K562 (cell line): ENCODE measurements around the gene DCLK2. TPM values are rescaled to one million over a fixed set of nuclear protein-coding genes. Genes with fewer than 3 reads are reported as not detected.

Source experiments
- ATAC-seq: fragments of 200-7000 bp; cut with Tn5 transposase; 3 replicates; pipeline ENCODE4 v1.9.1; 2020; ENCODE audit warnings: moderate library complexity
- BruUV-seq: library from RNA; stranded (reverse); fragments of 400-500 nt; replicated peaks from 2 replicates; lab custom pipeline; 2021; lab: Mats Ljungman, UMichigan
- CTCF ChIA-PET: fragments of 300-600 bp; formaldehyde crosslinking; extraction: SDS; loops from one replicate; lab custom pipeline; 2021; ENCODE audit warnings: low intra/inter-chr PET ratio; lab: Yijun Ruan, JAX
- POLR2A ChIA-PET: fragments of 300-600, 350-650 bp; sonication (Branson Sonifier 250); formaldehyde crosslinking; extraction: SDS; loops from one replicate; lab custom pipeline; 2021; ENCODE audit warnings: antibody characterized with exemption, inconsistent platforms; lab: Yijun Ruan, JAX
- DNase-seq, 4 experiments: peaks; one replicate each; pipeline versions ENCODE4 v3.0.0 to v3.0.0-alpha.2; 2011 to 2018; ENCODE audit warnings: low spot score in 3 of 4, mixed read lengths in 3 of 4; ENCODE audit errors: extremely low read depth in 1 of 4
- FAIRE-seq: peaks from 2 replicates; lab custom pipeline; 2011; peaks lifted over from hg19 to GRCh38; lab: Jason Lieb, UNC
- H2AFZ ChIP-seq: 2 replicates; pipeline ENCODE4 v1.6.0; 2011; ENCODE audit warnings: low read depth, low read length, control low read depth, inconsistent platforms
- H3K27ac ChIP-seq: fragments of 200-600 bp; 3 replicates; pipeline ENCODE4 v1.8.0; 2011; ENCODE audit warnings: low read depth, mild to moderate bottlenecking, control low read depth, inconsistent platforms, low read length, moderate library complexity, mixed read lengths; ENCODE audit errors: extremely low read depth
- H3K27me3 ChIP-seq, 2 experiments: fragments of 300-600 bp in 1 of 2; 2 replicates in 1 of 2; 3 replicates in 1 of 2; pipeline versions ENCODE4 v1.6.0 to v1.8.0; 2011; ENCODE audit warnings: inconsistent platforms in 2 of 2, low read length in 2 of 2, mild to moderate bottlenecking in 1 of 2, mixed read lengths in 1 of 2, moderate library complexity in 1 of 2; ENCODE audit not compliant: control insufficient read depth in 2 of 2, insufficient read depth in 2 of 2
- H3K36me3 ChIP-seq: fragments of 300-600 bp; 3 replicates; pipeline ENCODE4 v1.8.0; 2011; ENCODE audit warnings: mild to moderate bottlenecking, low read length, inconsistent platforms; ENCODE audit not compliant: control insufficient read depth, insufficient read depth
- H3K4me1 ChIP-seq, 2 experiments: fragments of 200-600 bp in 1 of 2; replicated peaks in 1 of 2; 2 replicates in 1 of 2; 3 replicates in 1 of 2; pipeline versions ENCODE4 v1.5.1 to v1.8.0; 2011; ENCODE audit warnings: inconsistent platforms in 2 of 2, low read length in 2 of 2, mild to moderate bottlenecking in 1 of 2, mixed read lengths in 1 of 2, moderate library complexity in 1 of 2; ENCODE audit not compliant: control insufficient read depth in 2 of 2, insufficient read depth in 2 of 2
- H3K4me2 ChIP-seq: 2 replicates; pipeline ENCODE4 v1.6.1; 2011; ENCODE audit warnings: low read length, control low read depth, inconsistent platforms, mixed read lengths; ENCODE audit not compliant: insufficient read depth
- H3K4me3 ChIP-seq: fragments of 200-600 bp; sonication (generic), shearing (Covaris generic); 2 replicates; pipeline ENCODE4 v1.5.1; 2016; ENCODE audit warnings: control low read depth, inconsistent platforms
- H3K79me2 ChIP-seq: fragments of 200-600 bp; 3 replicates; pipeline ENCODE4 v1.8.0; 2011; ENCODE audit warnings: low read length, inconsistent platforms; ENCODE audit not compliant: control insufficient read depth, insufficient read depth
- H3K9ac ChIP-seq, 2 experiments: 2 replicates each; pipeline versions ENCODE4 v1.6.0 to v1.6.1; 2011; ENCODE audit warnings: low read depth in 2 of 2, low read length in 2 of 2, control low read depth in 1 of 2, inconsistent platforms in 1 of 2, mild to moderate bottlenecking in 1 of 2, mixed read lengths in 1 of 2; ENCODE audit not compliant: insufficient read depth in 1 of 2
- H3K9me1 ChIP-seq: one replicate; pipeline ENCODE4 v1.6.0; 2011; ENCODE audit warnings: inconsistent platforms, mild to moderate bottlenecking, low read length, moderate library complexity; ENCODE audit not compliant: control insufficient read depth, insufficient read depth
- H3K9me3 ChIP-seq: replicated peaks from 2 replicates; pipeline ENCODE4 v1.5.1; 2011; ENCODE audit warnings: low read depth, low read length, inconsistent platforms; ENCODE audit not compliant: control insufficient read depth, insufficient read depth
- H4K20me1 ChIP-seq: replicated peaks from 2 replicates; pipeline ENCODE4 v1.6.1; 2011; ENCODE audit warnings: low read length, inconsistent platforms, mixed read lengths; ENCODE audit not compliant: control insufficient read depth, insufficient read depth
- BCOR ChIP-seq: fragments of 450-650 bp; IDR thresholded peaks from 2 replicates; pipeline ENCODE4 v1.6.1; 2016
- ELK1 ChIP-seq: sonication (generic); formaldehyde crosslinking; IDR thresholded peaks from 2 replicates; pipeline ENCODE4 v1.8.1; 2022; ENCODE audit warnings: missing genetic modification reagents
- HIVEP1 ChIP-seq: fragments of 250-450 bp; sonication (Bioruptor Pico); IDR thresholded peaks from 2 replicates; pipeline ENCODE4 v1.4.0; 2020; ENCODE audit warnings: mild to moderate bottlenecking
- HNRNPK ChIP-seq: fragments of 200-400 bp; formaldehyde crosslinking; IDR thresholded peaks from one replicate; pipeline ENCODE4 v1.6.1; 2018; ENCODE audit warnings: mild to moderate bottlenecking, low read depth, low read length; ENCODE audit not compliant: poor library complexity, severe bottlenecking
- MXD1 ChIP-seq: fragments of 250-450 bp; sonication (Bioruptor Pico); IDR thresholded peaks from 2 replicates; pipeline ENCODE4 v1.8.0; 2021; ENCODE audit warnings: borderline replicate concordance, mild to moderate bottlenecking, moderate library complexity; ENCODE audit not compliant: poor library complexity, severe bottlenecking
- NONO ChIP-seq, 2 experiments: fragments of 200-400 bp in 1 of 2; fragments of 450-650 bp in 1 of 2; formaldehyde crosslinking in 1 of 2; IDR thresholded peaks; 2 replicates each; pipeline ENCODE4 v1.6.1; 2017; ENCODE audit warnings: low read depth in 2 of 2, mild to moderate bottlenecking in 2 of 2, moderate library complexity in 2 of 2, low read length in 1 of 2
- NR4A1 ChIP-seq, 2 experiments: fragments of 250-450 bp in 1 of 2; fragments of 450-650 bp in 1 of 2; sonication (Bioruptor Pico) in 1 of 2; IDR thresholded peaks; 2 replicates each; pipeline versions ENCODE4 v1.4.0 to v1.6.1; 2016 to 2020; ENCODE audit warnings: mild to moderate bottlenecking in 2 of 2, missing compliant biosample characterization in 1 of 2, missing genetic modification characterization in 1 of 2, moderate library complexity in 1 of 2
- PHB ChIP-seq: fragments of 250-450 bp; sonication (Bioruptor Pico); IDR thresholded peaks from 2 replicates; pipeline ENCODE4 v1.5.0; 2021
- SLC30A9 ChIP-seq: fragments of 250-450 bp; sonication (Bioruptor Pico); IDR thresholded peaks from 2 replicates; pipeline ENCODE4 v1.8.0; 2022; ENCODE audit warnings: mild to moderate bottlenecking, moderate library complexity
- TBL1XR1 ChIP-seq, 2 experiments: IDR thresholded peaks; 2 replicates each; pipeline ENCODE4 v1.6.1; 2012; ENCODE audit warnings: improper control_type of control experiment in 2 of 2, low read length in 2 of 2, mild to moderate bottlenecking in 1 of 2
- ZC3H11A ChIP-seq: IDR thresholded peaks from 2 replicates; pipeline ENCODE4 v1.6.1; 2012; ENCODE audit warnings: low read depth, low read length, improper control_type of control experiment
- ZFP30 ChIP-seq: fragments of 250-450 bp; sonication (Bioruptor Pico); IDR thresholded peaks from 2 replicates; pipeline ENCODE4 v1.8.0; 2022; ENCODE audit warnings: moderate library complexity, mild to moderate bottlenecking, inconsistent platforms, borderline replicate concordance
- ZNF24 ChIP-seq: fragments of 450-650 bp; IDR thresholded peaks from 2 replicates; pipeline ENCODE4 v1.6.1; 2016
- ZNF277 ChIP-seq: fragments of 250-450 bp; sonication (Bioruptor Pico); IDR thresholded peaks from 2 replicates; pipeline ENCODE4 v1.8.0; 2022; ENCODE audit warnings: inconsistent platforms, mild to moderate bottlenecking, moderate library complexity, borderline replicate concordance
- WGBS: fragments of 100-300 bp; shearing (Covaris generic); methylation state at CpG from one replicate; pipeline ENCODE4 v1.1.6; 2016; ENCODE audit warnings: low coverage, mixed read lengths; ENCODE audit not compliant: insufficient coverage; ENCODE audit errors: missing lambda C conversion rate; 5-methylcytosine and 5-hydroxymethylcytosine counted together
- in situ Hi-C: fragments of 300-500 bp; cut with MboI; formaldehyde crosslinking; loops from 4 replicates; pipeline ENCODE4 v1.15.0; 2018; ENCODE audit warnings: inconsistent platforms, mixed read lengths
- intact Hi-C: fragments of 100-400 bp; cut with micrococcal nuclease; formaldehyde crosslinking; loops from 2 replicates; pipeline ENCODE4 v1.14.2; 2022
- polyA plus RNA-seq, 8 experiments: library from polyadenylated mRNA; depleted of rRNA in 4 of 8; stranded (reverse) in 5 of 8; unstranded in 3 of 8; fragments of >200 nt; fragmentation: Nextera tagmentation in 2 of 8; fragmentation: Illumina TruSeq in 1 of 8; extraction: Ambion mirVana in 2 of 8; extraction: Trizol in 1 of 8; gene quantifications; 2 replicates each; pipeline versions ENCODE4 v1.2.1 to v1.2.3, GENCODE V29; 2011 to 2014; ENCODE audit warnings: inconsistent platforms in 1 of 8, missing spikeins in 1 of 8
- total RNA-seq, 7 experiments: library from RNA; depleted of rRNA in 6 of 7; stranded (reverse); fragments of >200 nt in 6 of 7; fragmentation: Illumina TruSeq in 2 of 7; extraction: Trizol in 2 of 7; gene quantifications; 2 replicates each; pipeline versions ENCODE4 v1.2.1 to v1.2.3, GENCODE V29; 2011 to 2021; ENCODE audit warnings: low replicate concordance in 1 of 7

DCLK2 gene
- total and polyA plus RNA-seq, 9 of the 15 experiments (the other 6 are each of a cell fraction or from before 2014, with no cell fraction given), result not detected

GRCh38 chr4:150127757-150128156, 49.5 kb downstream of the DCLK2 start:
- DNase-seq (no peak), FAIRE-seq (no peak), ATAC-seq (no peak)
- no peaks in the 10 kb centered on the region for H3K9me3 ChIP-seq
- no peak overlapping the region for H2AFZ ChIP-seq
- ChIA-PET POLR2A (no interaction called here), CTCF (no interaction called here)
- no peaks in the 10 kb centered on the region for H3K9me1 ChIP-seq
- intact Hi-C loops, result no loop called here
- no peak overlapping the region for H3K27ac ChIP-seq
- no peaks in the 10 kb centered on the region; a peak in 1 of 5 replicates for H3K4me1 ChIP-seq
- WGBS, result 0% methylated on average over 4 of the region's 4 CpGs
- no peaks in the 10 kb centered on the region; a peak in 2 of 5 replicates for H3K27me3 ChIP-seq
- no peak overlapping the region for H3K9ac ChIP-seq
- no peak overlapping the region for H3K4me2 ChIP-seq
- no TSS peak for BruUV-seq
- in situ Hi-C loops, result no loop called here
- H3K36me3 ChIP-seq, result no peaks in the 10 kb centered on the region
- H4K20me1 ChIP-seq, result 0 out of 2 replicates have a peak, but pooled peaks cover 3% of the 10 kb centered on the region
- H3K79me2 ChIP-seq, result no peaks in the 10 kb centered on the region
- no peak for TF ChIP-seq NONO (IDR thresholded peaks at IDR 0.05; ENCODE audit: low read depth in 2 of 2, low read length in 1 of 2)
- TF ChIP-seq ZNF24, result no peak
- no peak overlapping the region for H3K4me3 ChIP-seq

GRCh38 chr4:150130933-150131332, 52.7 kb downstream of the DCLK2 start:
- no peaks in the 10 kb centered on the region for H3K4me1 ChIP-seq
- WGBS, result 4% methylated on average over 2 of the region's 2 CpGs
- DNase-seq (no peak), FAIRE-seq (no peak), ATAC-seq (no peak)
- no TSS peak for BruUV-seq
- H3K79me2 ChIP-seq, result no peaks in the 10 kb centered on the region
- H3K27ac ChIP-seq, result no peak overlapping the region
- no peaks in the 10 kb centered on the region for H3K36me3 ChIP-seq
- no peak overlapping the region for H2AFZ ChIP-seq
- H3K4me2 ChIP-seq, result no peak overlapping the region
- no peaks in the 10 kb centered on the region for H3K9me1 ChIP-seq
- H3K9me3 ChIP-seq, result no peaks in the 10 kb centered on the region
- intact Hi-C loops (no loop called here), in situ Hi-C loops (no loop called here)
- H4K20me1 ChIP-seq, result 0 out of 2 replicates have a peak, but pooled peaks cover 3% of the 10 kb centered on the region
- ChIA-PET POLR2A (no interaction called here), CTCF (no interaction called here)
- H3K9ac ChIP-seq, result no peak overlapping the region
- no peaks in the 10 kb centered on the region; a peak in 1 of 5 replicates for H3K27me3 ChIP-seq
- H3K4me3 ChIP-seq, result no peak overlapping the region
- no peak for TF ChIP-seq MXD1 (CRISPR knock-in tag)
- no peak for TF ChIP-seq HIVEP1 (CRISPR knock-in tag)
- TF ChIP-seq ZC3H11A, result no peak
- no peak for TF ChIP-seq NR4A1 (CRISPR knock-in tag; IDR thresholded peaks at IDR 0.05)
- no peak for TF ChIP-seq NR4A1 (tag; IDR thresholded peaks at IDR 0.05)
- no peak for TF ChIP-seq BCOR
- no peak for TF ChIP-seq TBL1XR1 (IDR thresholded peaks at IDR 0.05; ENCODE audit: low read length in 2 of 2)
- no peak for TF ChIP-seq ZFP30
- no peak for TF ChIP-seq ZNF277 (CRISPR knock-in tag)
- no peak for TF ChIP-seq PHB
- TF ChIP-seq HNRNPK, result no peak
- no peak for TF ChIP-seq SLC30A9 (CRISPR knock-in tag)
- TF ChIP-seq ELK1 (CRISPR knock-in tag), result no peak
